Measurements from ENCODE around the gene R3HDM1.

DNA sequence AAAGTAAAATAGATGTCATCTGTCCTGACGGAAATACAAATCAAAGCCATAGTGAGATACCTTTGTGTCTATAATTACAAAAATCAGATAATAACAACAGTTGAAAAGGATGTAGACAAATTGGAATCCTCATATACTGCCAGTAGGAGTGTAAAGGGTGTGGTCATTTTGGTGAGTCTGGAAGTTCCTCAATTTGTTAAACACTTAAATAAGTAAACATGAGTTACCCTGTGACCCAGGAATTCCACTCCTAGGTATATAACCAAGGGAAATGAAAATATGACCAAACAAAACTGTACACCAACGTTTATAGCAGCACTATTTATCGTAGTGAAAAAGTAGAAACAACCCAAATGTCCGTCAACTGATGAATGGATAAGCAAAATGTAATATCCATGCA lies 24.0 kb downstream of the R3HDM1 start:
- TF ChIP-seq CTCF (IDR thresholded peaks at IDR 0.05; ENCODE audit: low read depth, low read length, poor library complexity, severe bottlenecking) (no peak), EZH2phosphoT487 (IDR thresholded peaks at IDR 0.05; ENCODE audit: borderline replicate concordance, low read length) (no peak)
